22Rv1 (cell line): ENCODE data around the gene CRELD2.

Experiments
- CTCF ChIP-seq: fragments of 450-650 bp; IDR thresholded peaks from 2 replicates; pipeline ENCODE4 v1.5.1; 2017; ENCODE audit warnings: mild to moderate bottlenecking
- ZFX ChIP-seq: fragments of 450-650 bp; IDR thresholded peaks from 2 replicates; pipeline ENCODE4 v1.6.1; 2017; ENCODE audit warnings: antibody characterized with exemption, borderline replicate concordance

GRCh38 chr22:49965091-49966040 lies 46.9 kb downstream of the CRELD2 start:
- TF ChIP-seq CTCF (no peak), ZFX (no peak)
